Endodermal cell (in vitro differentiated cells): ENCODE results near the gene CASP3. TPM values are rescaled to one million over a fixed set of nuclear protein-coding genes. Genes with fewer than 3 reads are reported as not detected.

Experiments used
- DNase-seq: peaks from one replicate; pipeline ENCODE4 v3.0.0-alpha.2; 2017
- H3K27ac ChIP-seq: 2 replicates; pipeline ENCODE4 v1.5.1; 2013; ENCODE audit warnings: mild to moderate bottlenecking, low read depth, low read length, moderate library complexity
- H3K27me3 ChIP-seq: 2 replicates; pipeline ENCODE4 v1.6.1; 2013; ENCODE audit warnings: mild to moderate bottlenecking, low read length, moderate library complexity; ENCODE audit not compliant: insufficient read depth, control insufficient read depth, poor library complexity, severe bottlenecking
- H3K36me3 ChIP-seq: 2 replicates; pipeline ENCODE4 v1.7.0; 2013; ENCODE audit warnings: mild to moderate bottlenecking, low read length, moderate library complexity; ENCODE audit not compliant: control insufficient read depth, insufficient read depth
- H3K4me1 ChIP-seq: one replicate; pipeline ENCODE4 v1.7.0; 2013; ENCODE audit warnings: low read length; ENCODE audit not compliant: control insufficient read depth, insufficient read depth
- H3K4me3 ChIP-seq: 2 replicates; pipeline ENCODE4 v1.5.1; 2013; ENCODE audit warnings: mild to moderate bottlenecking, low read length, moderate library complexity
- H3K9ac ChIP-seq: 2 replicates; pipeline ENCODE4 v1.6.1; 2013; ENCODE audit warnings: mild to moderate bottlenecking, low read length, moderate library complexity; ENCODE audit not compliant: poor library complexity, severe bottlenecking; ENCODE audit errors: extremely low read depth
- H3K9me3 ChIP-seq: 2 replicates; pipeline ENCODE4 v1.6.1; 2013; ENCODE audit warnings: mild to moderate bottlenecking, low read length, moderate library complexity; ENCODE audit not compliant: control insufficient read depth
- H3K27ac Mint-ChIP-seq: 2 replicates; pipeline ENCODE4 v1.8.0; 2020; ENCODE audit warnings: mixed read lengths
- H3K27me3 Mint-ChIP-seq: 2 replicates; pipeline ENCODE4 v1.8.0; 2021; ENCODE audit warnings: mild to moderate bottlenecking, mixed read lengths; ENCODE audit not compliant: insufficient read depth
- H3K36me3 Mint-ChIP-seq: 2 replicates; pipeline ENCODE4 v1.8.0; 2020; ENCODE audit warnings: low read depth, mixed read lengths
- H3K4me1 Mint-ChIP-seq: 2 replicates; pipeline ENCODE4 v1.8.0; 2020; ENCODE audit warnings: mixed read lengths
- H3K4me3 Mint-ChIP-seq: 2 replicates; pipeline ENCODE4 v1.8.0; 2020; ENCODE audit warnings: mild to moderate bottlenecking, moderate library complexity, mixed read lengths
- H3K9me3 Mint-ChIP-seq: 2 replicates; pipeline ENCODE4 v1.8.0; 2020; ENCODE audit warnings: mild to moderate bottlenecking, mixed read lengths
- WGBS, 2 experiments: methylation state at CpG; one replicate each; pipeline versions ENCODE4 v1.1.5 to v1.1.7; 2013; ENCODE audit warnings: missing lambda C conversion rate in 2 of 2, mixed read lengths in 1 of 2; ENCODE audit not compliant: insufficient coverage in 1 of 2, insufficient read length in 1 of 2; 5-methylcytosine and 5-hydroxymethylcytosine counted together
- total RNA-seq, 2 donors: library from RNA; stranded (reverse); fragmentation: NEBNext Ultra II Directional in 1 of 2; extraction: Animal tissue kit (Norgen Biotek cat#: 25700) in 1 of 2; gene quantifications; 2 replicates in 1 of 2; 3 replicates in 1 of 2; pipeline ENCODE4 v1.2.1, GENCODE V29; 2021
- TF ChIP-seq, protein P1 (sequence below): fragments of 200-600 bp; sonication (generic); conservative IDR thresholded peaks from 2 replicates; pipeline ENCODE4 v1.5.0; 2021; ENCODE audit warnings: antibody characterized with exemption, mild to moderate bottlenecking

CASP3 gene
- total RNA-seq, 2 donors from 2014 or later = 49.8 to 62.9 TPM

DNA sequence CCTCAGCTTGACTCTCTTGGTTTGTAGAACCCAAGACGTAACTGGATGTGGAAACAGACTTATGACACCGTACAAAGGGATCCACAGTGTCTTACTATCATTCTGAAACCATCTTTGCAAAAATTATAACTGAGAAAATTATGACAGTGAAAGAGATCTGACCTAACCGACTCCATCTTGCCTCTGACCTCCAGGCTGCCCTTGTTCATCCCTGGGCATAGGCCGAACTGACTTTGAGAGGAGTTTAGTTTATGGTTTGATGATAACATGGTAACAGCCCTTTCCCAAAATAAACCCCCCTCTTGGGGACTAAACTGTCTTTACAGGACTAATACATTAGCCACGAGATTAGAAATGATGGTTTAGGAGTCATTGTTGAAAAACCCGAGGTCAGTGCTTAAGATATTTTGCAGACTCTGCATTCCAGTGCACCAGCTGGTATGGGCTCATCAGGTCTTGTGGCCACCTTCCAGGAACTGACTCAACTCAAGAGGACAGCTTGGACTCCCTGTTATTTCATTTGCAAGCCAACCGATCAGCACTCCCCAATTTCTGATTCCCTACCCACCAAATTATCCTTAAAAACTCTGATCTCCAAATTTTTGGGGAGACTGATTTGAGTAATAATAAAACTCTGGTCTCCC lies 49.6 kb downstream of the CASP3 start:
- Mint-ChIP-seq H3K27ac (no peak overlapping the region), H3K4me1 (no peaks in the 10 kb centered on the region), H3K27me3 (no peaks in the 10 kb centered on the region), H3K9me3 (peaks cover 21% of the 10 kb centered on the region), H3K36me3 (peaks cover 3% of the 10 kb centered on the region), H3K4me3 (no peak overlapping the region)
- H3K9ac ChIP-seq = no peak overlapping the region
- peaks cover 5% of the 10 kb centered on the region for H3K9me3 ChIP-seq
- DNase-seq = no peak
- no peaks in the 10 kb centered on the region for H3K36me3 ChIP-seq
- peaks cover 3% of the 10 kb centered on the region for H3K4me1 ChIP-seq
- no peaks in the 10 kb centered on the region for H3K27me3 ChIP-seq
- no peak overlapping the region for H3K27ac ChIP-seq
- TF ChIP-seq, protein P1, sequence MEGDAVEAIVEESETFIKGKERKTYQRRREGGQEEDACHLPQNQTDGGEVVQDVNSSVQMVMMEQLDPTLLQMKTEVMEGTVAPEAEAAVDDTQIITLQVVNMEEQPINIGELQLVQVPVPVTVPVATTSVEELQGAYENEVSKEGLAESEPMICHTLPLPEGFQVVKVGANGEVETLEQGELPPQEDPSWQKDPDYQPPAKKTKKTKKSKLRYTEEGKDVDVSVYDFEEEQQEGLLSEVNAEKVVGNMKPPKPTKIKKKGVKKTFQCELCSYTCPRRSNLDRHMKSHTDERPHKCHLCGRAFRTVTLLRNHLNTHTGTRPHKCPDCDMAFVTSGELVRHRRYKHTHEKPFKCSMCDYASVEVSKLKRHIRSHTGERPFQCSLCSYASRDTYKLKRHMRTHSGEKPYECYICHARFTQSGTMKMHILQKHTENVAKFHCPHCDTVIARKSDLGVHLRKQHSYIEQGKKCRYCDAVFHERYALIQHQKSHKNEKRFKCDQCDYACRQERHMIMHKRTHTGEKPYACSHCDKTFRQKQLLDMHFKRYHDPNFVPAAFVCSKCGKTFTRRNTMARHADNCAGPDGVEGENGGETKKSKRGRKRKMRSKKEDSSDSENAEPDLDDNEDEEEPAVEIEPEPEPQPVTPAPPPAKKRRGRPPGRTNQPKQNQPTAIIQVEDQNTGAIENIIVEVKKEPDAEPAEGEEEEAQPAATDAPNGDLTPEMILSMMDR = no peak
- H3K4me3 ChIP-seq = no peak overlapping the region
- 93 to 94% methylated on average over 3 to 6 of the region's 7 CpGs for WGBS, 2 experiments

GRCh38 chr4:184598753-184599491 lies 50.3 kb downstream of the CASP3 start:
- Mint-ChIP-seq H3K36me3 (peaks cover 3% of the 10 kb centered on the region), H3K27me3 (no peaks in the 10 kb centered on the region), H3K9me3 (peaks cover 17% of the 10 kb centered on the region), H3K4me3 (no peak overlapping the region), H3K4me1 (no peaks in the 10 kb centered on the region), H3K27ac (no peak overlapping the region)
- H3K36me3 ChIP-seq = no peaks in the 10 kb centered on the region
- H3K27me3 ChIP-seq = no peaks in the 10 kb centered on the region
- H3K9ac ChIP-seq = no peak overlapping the region
- DNase-seq = no peak
- no peaks in the 10 kb centered on the region for H3K9me3 ChIP-seq
- WGBS, 2 experiments = 92 to 96% methylated on average over 4 to 12 of the region's 12 CpGs
- TF ChIP-seq, protein P1 = no peak
- H3K27ac ChIP-seq = no peak overlapping the region
- peaks cover 3% of the 10 kb centered on the region for H3K4me1 ChIP-seq
- H3K4me3 ChIP-seq = no peak overlapping the region

- Histone ChIP-seq H3K9ac (no peak overlapping the region), H3K4me3 (no peak overlapping the region), H3K4me1 (peaks cover 3% of the 10 kb centered on the region), H3K9me3 (peaks cover 6% of the 10 kb centered on the region), H3K36me3 (no peaks in the 10 kb centered on the region), H3K27ac (no peak overlapping the region), H3K27me3 (no peaks in the 10 kb centered on the region)
- H3K27ac Mint-ChIP-seq = no peak overlapping the region
- WGBS, 2 experiments = 86 to 88% methylated on average over 3 to 5 of the region's 5 CpGs
- no peak overlapping the region for H3K4me3 Mint-ChIP-seq
- H3K9me3 Mint-ChIP-seq = peaks cover 8% of the 10 kb centered on the region
- H3K36me3 Mint-ChIP-seq = no peaks in the 10 kb centered on the region
- DNase-seq = no peak
- no peaks in the 10 kb centered on the region for H3K27me3 Mint-ChIP-seq
- H3K4me1 Mint-ChIP-seq = no peaks in the 10 kb centered on the region
- TF ChIP-seq, protein P1 = no peak
These were observed 52.5 kb downstream of the CASP3 start for GRCh38 chr4:184596617-184597185.
